ENCODE results near the gene RNF220. TPM values are rescaled to one million over a fixed set of nuclear protein-coding genes. Genes with fewer than 3 reads are reported as not detected.

Gene RNF220
- total and polyA plus RNA-seq, 11 donors, result 54.2 to 108 (median 62.4) TPM

DNA sequence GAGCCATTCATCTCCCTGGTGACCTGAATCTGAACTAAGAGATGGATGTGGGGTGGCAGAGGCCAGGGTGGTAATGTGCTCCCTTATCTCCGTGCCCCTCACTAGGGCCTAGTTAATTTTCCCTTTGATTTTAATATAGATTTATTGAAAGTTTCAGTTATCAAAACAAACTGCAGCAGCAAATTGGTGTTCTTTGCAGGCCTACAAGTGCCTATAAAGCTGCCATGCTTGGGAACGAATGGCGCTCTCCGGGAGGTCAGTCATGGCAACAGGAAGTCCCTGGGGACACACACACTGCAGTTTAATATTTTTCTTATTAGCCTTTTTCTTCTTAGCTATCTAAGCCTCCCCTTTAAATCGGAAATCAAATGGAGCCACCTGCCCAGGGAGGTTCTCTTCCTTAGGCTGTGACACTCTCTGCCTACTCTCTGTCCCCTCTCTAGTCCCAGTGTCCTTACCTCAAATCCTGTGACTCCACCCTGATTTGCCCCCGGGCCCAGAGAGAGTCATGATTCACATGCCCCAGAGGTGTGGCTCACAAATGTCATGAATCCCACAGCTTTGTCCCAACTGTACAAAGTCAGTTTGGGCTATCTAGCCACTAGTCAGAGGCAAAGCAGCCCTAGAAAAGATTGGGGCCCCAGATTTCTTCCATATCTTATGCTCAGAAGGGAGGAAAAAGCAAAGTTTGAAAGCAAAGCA, 45.7 kb upstream of the RNF220 start:
- no peak overlapping the region for H3K4me3 ChIP-seq
- intact Hi-C loops (cut with DNase I), result no loop called here
- no peaks in the 10 kb centered on the region for H3K27me3 ChIP-seq
- no peaks in the 10 kb centered on the region for H3K36me3 ChIP-seq
- H3K9me3 ChIP-seq, result no peaks in the 10 kb centered on the region
- H3K27ac ChIP-seq, result no peak overlapping the region
- DNase-seq, result no peak
- peaks cover 0 to 9% (median 4%) of the 10 kb centered on the region in 12 donors for H3K4me1 ChIP-seq
- TF ChIP-seq POLR2A (IDR thresholded peaks at IDR 0.05), result no peak
- TF ChIP-seq, protein P1, sequence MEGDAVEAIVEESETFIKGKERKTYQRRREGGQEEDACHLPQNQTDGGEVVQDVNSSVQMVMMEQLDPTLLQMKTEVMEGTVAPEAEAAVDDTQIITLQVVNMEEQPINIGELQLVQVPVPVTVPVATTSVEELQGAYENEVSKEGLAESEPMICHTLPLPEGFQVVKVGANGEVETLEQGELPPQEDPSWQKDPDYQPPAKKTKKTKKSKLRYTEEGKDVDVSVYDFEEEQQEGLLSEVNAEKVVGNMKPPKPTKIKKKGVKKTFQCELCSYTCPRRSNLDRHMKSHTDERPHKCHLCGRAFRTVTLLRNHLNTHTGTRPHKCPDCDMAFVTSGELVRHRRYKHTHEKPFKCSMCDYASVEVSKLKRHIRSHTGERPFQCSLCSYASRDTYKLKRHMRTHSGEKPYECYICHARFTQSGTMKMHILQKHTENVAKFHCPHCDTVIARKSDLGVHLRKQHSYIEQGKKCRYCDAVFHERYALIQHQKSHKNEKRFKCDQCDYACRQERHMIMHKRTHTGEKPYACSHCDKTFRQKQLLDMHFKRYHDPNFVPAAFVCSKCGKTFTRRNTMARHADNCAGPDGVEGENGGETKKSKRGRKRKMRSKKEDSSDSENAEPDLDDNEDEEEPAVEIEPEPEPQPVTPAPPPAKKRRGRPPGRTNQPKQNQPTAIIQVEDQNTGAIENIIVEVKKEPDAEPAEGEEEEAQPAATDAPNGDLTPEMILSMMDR (IDR thresholded peaks at IDR 0.05), result no peak
- ATAC-seq, result no peak
- WGBS, 4 donors, result 80 to 84% (median 83%) methylated on average over 6 of the region's 6 CpGs

DNA sequence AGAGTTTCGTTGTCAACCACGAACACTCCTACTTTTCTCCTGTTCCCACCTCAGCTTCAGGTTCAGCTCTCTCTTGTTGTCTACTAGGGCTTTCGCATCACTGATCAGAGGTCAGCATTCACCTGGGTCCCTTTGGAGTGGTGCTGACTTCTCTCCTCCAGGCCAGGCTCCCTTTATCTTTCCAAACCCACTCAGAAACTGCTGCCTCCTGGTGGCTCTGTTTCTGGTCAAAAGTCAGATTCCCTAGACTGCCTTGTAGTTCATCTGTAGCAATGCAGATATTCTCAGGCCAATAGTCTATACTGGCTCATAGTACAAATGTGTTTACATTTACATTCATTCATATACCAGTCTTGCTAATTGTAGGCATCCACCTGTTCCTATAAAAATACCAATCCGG, 43.6 kb upstream of the RNF220 start:
- TF ChIP-seq, protein P1 (IDR thresholded peaks at IDR 0.05), result no peak
- TF ChIP-seq POLR2A (IDR thresholded peaks at IDR 0.05), result no peak
- intact Hi-C loops (cut with DNase I), result no loop called here
- ATAC-seq (no peak), DNase-seq (no peak)
- WGBS, 4 donors, result 68 to 81% (median 73%) methylated on average over 4 of the region's 4 CpGs
- Histone ChIP-seq H3K9me3 (no peaks in the 10 kb centered on the region), H3K27me3 (peaks cover 0 to 4% (median 0%) of the 10 kb centered on the region in 9 donors), H3K4me3 (no peak overlapping the region), H3K36me3 (no peaks in the 10 kb centered on the region), H3K4me1 (no peaks in the 10 kb centered on the region), H3K27ac (no peak overlapping the region)

DNA sequence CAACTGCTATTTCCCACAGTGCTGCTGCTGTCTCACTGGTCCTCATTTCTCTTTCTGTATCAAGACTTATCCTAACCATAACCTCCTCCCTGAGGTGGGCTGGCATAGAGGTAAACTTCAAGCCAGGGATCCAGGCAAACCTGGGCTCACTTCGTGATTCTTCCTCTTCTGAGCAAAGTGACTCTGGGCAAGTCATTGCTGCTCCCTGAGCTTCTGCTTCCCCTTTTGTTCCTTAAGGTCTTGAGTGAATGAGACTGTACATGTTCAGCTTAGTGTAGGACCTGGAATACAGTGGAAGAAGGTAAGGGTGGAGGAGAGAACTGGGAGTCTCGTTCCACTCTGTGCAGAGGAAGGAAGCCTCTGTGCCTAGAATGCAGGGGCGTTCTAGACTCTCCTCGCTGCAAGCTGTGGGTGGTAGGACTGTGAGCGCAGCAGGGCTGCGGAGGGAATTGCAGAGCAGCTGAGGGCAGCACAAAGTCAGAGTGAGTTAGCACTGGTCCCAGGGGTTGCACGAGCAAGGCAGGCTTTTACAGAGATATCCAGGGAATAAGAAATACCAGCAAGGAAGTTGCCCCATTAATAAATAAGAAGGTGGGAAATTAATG, 38.6 kb upstream of the RNF220 start:
- Histone ChIP-seq H3K27ac (no peak overlapping the region), H3K27me3 (peaks cover 0 to 4% (median 0%) of the 10 kb centered on the region in 9 donors), H3K4me3 (no peak overlapping the region), H3K36me3 (no peaks in the 10 kb centered on the region), H3K9me3 (no peaks in the 10 kb centered on the region), H3K4me1 (no peaks in the 10 kb centered on the region)
- intact Hi-C loops (cut with DNase I), result no loop called here
- ATAC-seq (no peak), DNase-seq (no peak)
- 85 to 92% (median 86%) methylated on average over 7 of the region's 7 CpGs for WGBS, 4 donors
- TF ChIP-seq POLR2A (IDR thresholded peaks at IDR 0.05), result no peak
- TF ChIP-seq, protein P1 (IDR thresholded peaks at IDR 0.05), result no peak

DNA sequence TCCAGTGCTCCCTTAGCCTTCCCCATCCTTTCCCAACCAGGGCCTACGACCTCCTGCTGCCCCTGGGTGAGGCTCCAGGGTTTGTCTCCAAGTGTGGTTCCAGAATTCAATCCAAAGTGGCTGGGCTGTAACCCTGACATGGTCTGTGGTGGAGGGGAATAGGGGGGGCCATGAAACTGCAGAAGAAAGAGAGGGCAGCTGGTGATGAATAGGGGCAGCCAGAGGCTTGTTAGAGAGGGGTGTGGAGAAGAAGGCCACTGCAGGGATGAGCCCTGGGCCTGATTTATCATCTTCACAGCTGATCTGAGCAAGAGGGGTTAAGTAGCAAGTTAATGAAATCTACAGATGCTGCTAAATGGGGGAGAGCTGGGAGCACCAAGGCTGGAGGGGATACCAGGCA, 37.1 kb upstream of the RNF220 start:
- 63 to 75% (median 68%) methylated on average over 1 of the region's 1 CpG for WGBS, 4 donors
- no peak for ATAC-seq
- H3K36me3 ChIP-seq, result no peaks in the 10 kb centered on the region
- peaks cover 0 to 4% (median 0%) of the 10 kb centered on the region in 9 donors for H3K27me3 ChIP-seq
- DNase-seq, result no peak
- no peak overlapping the region for H3K4me3 ChIP-seq
- no peaks in the 10 kb centered on the region for H3K9me3 ChIP-seq
- TF ChIP-seq, protein P1 (IDR thresholded peaks at IDR 0.05), result no peak
- no peak for TF ChIP-seq POLR2A (IDR thresholded peaks at IDR 0.05)
- H3K4me1 ChIP-seq, result no peaks in the 10 kb centered on the region
- no peak overlapping the region for H3K27ac ChIP-seq
- intact Hi-C loops (cut with DNase I), result no loop called here

Data from heart left ventricle (tissue), 16 donors.